ENCODE results near the gene TARP.
"Not testable (repeated sequence)": the region's sequence is repeated elsewhere in the genome, so short reads cannot be mapped to it uniquely, and the experiment has no call there.

The TARP gene

DNA sequence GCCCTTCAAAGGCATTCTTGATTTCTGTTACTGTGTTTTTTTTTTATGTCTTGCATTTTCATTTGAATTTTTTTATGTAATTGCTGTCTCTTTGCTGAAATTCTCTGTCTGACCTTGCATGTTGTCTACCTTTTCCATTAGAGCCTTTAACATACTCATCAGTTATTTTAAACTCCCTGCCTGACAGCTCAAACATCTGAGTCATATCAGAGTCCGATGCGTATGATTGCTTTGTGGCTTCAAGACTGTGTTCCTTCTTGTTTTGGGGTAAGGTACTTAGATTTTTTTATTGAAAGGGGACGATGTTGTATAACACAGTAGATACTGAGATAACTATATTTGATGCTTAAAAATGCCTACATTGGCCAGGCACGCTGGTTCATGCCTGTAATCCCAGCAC lies 9.7 kb upstream of the TARP start:
- Mint-ChIP-seq H3K27me3 (no peaks in the 10 kb centered on the region), H3K27ac (no peak overlapping the region), H3K9me3 (no peaks in the 10 kb centered on the region), H3K4me1 (ENCODE audit: low read depth) (peaks cover 27% of the 10 kb centered on the region), H3K36me3 (ENCODE audit: low read depth) (no peaks in the 10 kb centered on the region), H3K4me3 (no peak overlapping the region)

DNA sequence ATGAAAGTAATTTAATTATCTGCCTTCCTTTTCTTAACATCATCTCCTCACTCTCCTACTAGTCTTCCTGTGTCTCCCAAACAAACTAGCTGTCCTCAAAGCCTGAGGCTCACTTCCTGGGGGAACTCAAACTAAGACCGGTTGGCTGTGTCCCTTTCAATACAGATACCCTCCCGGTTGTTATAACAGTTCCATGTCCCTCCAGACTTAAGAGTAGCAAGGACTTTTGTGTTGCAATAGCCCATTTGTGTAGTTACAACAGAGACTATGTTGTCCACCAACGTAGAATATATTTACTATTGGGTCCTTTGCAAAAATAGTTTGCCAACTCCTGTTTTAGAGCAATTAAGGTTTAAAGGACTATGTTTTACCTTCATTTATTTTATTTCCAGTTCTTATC lies 8.6 kb upstream of the TARP start:
- H3K9me3 Mint-ChIP-seq, result no peaks in the 10 kb centered on the region
- no peaks in the 10 kb centered on the region for H3K27me3 Mint-ChIP-seq

GRCh38 chr7:38281266-38281665 lies 7.8 kb upstream of the TARP start:
- Mint-ChIP-seq H3K36me3 (ENCODE audit: low read depth) (no peaks in the 10 kb centered on the region), H3K9me3 (no peaks in the 10 kb centered on the region), H3K4me1 (ENCODE audit: low read depth) (peaks cover 27% of the 10 kb centered on the region), H3K4me3 (no peak overlapping the region), H3K27me3 (no peaks in the 10 kb centered on the region), H3K27ac (no peak overlapping the region)

More for the DNA sequence above, 8.6 kb upstream of the TARP start:
- no peak overlapping the region for H3K27ac Mint-ChIP-seq
- H3K4me3 Mint-ChIP-seq, result no peak overlapping the region
- no peaks in the 10 kb centered on the region for H3K36me3 Mint-ChIP-seq (ENCODE audit: low read depth)
- peaks cover 27% of the 10 kb centered on the region for H3K4me1 Mint-ChIP-seq (ENCODE audit: low read depth)

GRCh38 chr7:38280707-38281106 lies 7.3 kb upstream of the TARP start:
- H3K9me3 Mint-ChIP-seq, result no peaks in the 10 kb centered on the region
- no peaks in the 10 kb centered on the region for H3K27me3 Mint-ChIP-seq
- H3K36me3 Mint-ChIP-seq (ENCODE audit: low read depth), result no peaks in the 10 kb centered on the region
- no peak overlapping the region for H3K4me3 Mint-ChIP-seq
- peaks cover 27% of the 10 kb centered on the region for H3K4me1 Mint-ChIP-seq (ENCODE audit: low read depth)
- peak overlapping the region; percentile 60 for H3K27ac Mint-ChIP-seq

DNA sequence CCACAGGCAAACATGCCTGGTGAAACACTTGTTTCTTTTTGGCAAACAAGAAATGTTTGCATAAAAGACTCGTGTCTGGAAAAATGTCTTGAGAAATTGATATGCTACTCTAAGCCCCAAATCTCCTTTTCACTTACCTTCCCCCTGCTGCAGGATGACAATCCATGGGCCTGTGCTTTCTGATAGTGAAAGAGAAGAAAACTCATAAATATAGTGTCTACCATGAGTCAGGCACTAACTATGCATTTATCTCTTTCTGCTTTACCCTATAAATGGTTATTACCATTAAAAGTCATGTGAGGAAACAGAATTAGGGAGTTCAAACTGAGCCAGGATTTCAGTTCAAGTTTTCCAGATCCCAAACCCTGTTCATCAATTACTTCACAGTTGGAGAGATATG lies 6.6 kb upstream of the TARP start:
- no peaks in the 10 kb centered on the region for H3K9me3 Mint-ChIP-seq
- H3K27ac Mint-ChIP-seq, result no peak overlapping the region
- no peak overlapping the region for H3K4me3 Mint-ChIP-seq
- no peaks in the 10 kb centered on the region for H3K27me3 Mint-ChIP-seq
- no peaks in the 10 kb centered on the region for H3K36me3 Mint-ChIP-seq (ENCODE audit: low read depth)
- peaks cover 27% of the 10 kb centered on the region for H3K4me1 Mint-ChIP-seq (ENCODE audit: low read depth)

DNA sequence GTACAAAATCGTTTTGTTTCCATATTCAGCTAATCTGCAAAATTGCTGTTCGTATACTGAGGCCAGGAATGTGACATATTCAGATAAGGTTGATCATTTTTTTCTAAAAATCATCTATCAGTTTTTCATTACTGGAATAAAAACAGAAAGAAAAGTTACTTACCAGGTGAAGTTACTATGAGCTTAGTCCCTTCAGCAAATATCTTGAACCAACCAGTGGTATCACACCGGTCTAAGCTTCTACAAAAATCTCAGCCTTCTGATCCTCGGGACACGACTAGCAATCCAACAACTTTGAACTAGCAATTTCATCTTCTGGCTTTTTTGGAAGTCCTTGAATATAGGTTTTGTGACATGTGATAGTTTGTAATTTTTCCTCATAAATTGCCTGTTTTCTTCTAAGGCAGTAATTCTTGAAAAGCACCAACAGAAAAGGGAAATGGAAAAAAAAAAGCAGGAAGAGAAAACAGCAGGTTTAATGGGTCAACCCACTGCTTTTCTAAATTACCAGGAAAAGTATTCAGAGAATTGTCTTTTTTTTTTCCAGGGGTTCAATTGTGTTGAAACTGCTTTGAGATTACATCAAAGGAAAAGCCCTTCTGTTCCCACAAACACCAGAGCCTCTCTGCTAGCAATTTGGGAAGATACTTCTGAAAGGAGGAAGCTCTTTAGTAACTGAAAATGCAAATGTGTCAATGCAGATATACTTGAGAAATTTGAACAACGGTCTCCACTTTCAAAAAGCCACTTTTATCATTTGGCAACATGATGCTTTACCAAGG lies 2.9 kb upstream of the TARP start:
- peaks cover 4% of the 10 kb centered on the region for H3K4me1 Mint-ChIP-seq (ENCODE audit: low read depth)
- peak overlapping the region; percentile 56 for H3K27ac Mint-ChIP-seq

DNA sequence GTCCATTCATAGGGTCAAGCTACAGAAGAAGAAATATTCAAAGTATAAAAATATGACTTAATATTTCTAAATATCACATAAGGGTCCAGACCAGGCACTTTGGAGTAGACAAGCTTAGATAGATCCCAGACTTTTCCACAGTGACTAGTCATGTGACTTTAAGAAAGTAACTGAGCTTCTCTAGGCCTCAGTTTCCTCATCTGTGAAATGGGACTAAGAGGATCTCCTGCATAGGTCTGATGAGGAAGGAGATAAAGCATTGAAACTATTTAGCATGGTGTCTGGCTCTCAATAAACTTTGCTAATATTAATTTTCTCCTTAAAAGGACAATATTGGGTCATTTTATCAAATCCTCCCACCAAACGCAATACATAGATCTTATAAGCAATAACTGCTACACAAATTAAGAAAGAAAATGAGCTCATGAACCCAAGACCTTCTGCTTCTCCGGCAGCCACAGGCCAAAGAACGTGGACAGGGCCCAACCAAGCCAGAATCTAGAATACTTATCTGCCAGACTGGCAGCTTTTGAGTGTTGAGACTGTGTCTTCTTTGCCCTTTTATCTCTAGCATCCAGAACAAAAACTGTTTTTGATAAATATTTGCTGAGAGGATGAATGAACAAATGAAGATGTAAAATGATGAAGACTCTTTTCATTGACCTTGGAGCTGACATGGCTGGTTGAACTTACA lies 1.6 kb upstream of the TARP start:
- H3K27ac Mint-ChIP-seq, result peak overlapping the region; percentile 31
- H3K4me3 Mint-ChIP-seq, result peak overlapping the region; percentile 70
- H3K36me3 Mint-ChIP-seq (ENCODE audit: low read depth), result no peaks in the 10 kb centered on the region
- H3K9me3 Mint-ChIP-seq, result no peaks in the 10 kb centered on the region
- H3K4me1 Mint-ChIP-seq (ENCODE audit: low read depth), result no peaks in the 10 kb centered on the region
- H3K27me3 Mint-ChIP-seq, result no peaks in the 10 kb centered on the region

More for the DNA sequence above, 2.9 kb upstream of the TARP start:
- H3K27me3 Mint-ChIP-seq, result no peaks in the 10 kb centered on the region
- H3K9me3 Mint-ChIP-seq, result no peaks in the 10 kb centered on the region
- H3K4me3 Mint-ChIP-seq, result peak overlapping the region; percentile 68
- H3K36me3 Mint-ChIP-seq (ENCODE audit: low read depth), result no peaks in the 10 kb centered on the region

DNA sequence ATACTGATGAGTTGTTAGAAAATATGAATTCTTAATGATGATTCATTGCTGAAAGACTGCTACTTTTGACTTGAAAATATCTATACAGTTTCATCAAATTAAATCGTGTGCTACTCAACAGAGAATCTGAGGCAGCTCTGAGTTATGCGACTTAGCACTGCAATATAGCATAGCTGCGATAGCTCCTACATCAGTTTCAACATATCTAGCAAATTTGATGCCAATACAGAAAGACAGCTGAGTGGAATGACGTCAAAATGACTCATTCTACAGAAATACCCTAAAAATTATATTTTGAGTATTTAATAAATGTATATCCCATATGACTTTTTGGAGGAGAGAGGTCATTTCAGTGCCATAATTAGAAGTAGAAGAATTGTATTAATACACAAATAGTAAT lies 1.1 kb upstream of the TARP start:
- H3K4me1 Mint-ChIP-seq (ENCODE audit: low read depth), result no peaks in the 10 kb centered on the region
- H3K27me3 Mint-ChIP-seq, result no peaks in the 10 kb centered on the region
- no peaks in the 10 kb centered on the region for H3K36me3 Mint-ChIP-seq (ENCODE audit: low read depth)
- peak overlapping the region; percentile 43 for H3K4me3 Mint-ChIP-seq
- H3K9me3 Mint-ChIP-seq, result no peaks in the 10 kb centered on the region
- H3K27ac Mint-ChIP-seq, result no peak overlapping the region

GRCh38 chr7:38270405-38270804 lies 3.0 kb downstream of the TARP start:
- not testable (repeated sequence) for H3K36me3 Mint-ChIP-seq (ENCODE audit: low read depth); H3K27me3 Mint-ChIP-seq; H3K4me1 Mint-ChIP-seq (ENCODE audit: low read depth); H3K4me3 Mint-ChIP-seq; H3K9me3 Mint-ChIP-seq; H3K27ac Mint-ChIP-seq

DNA sequence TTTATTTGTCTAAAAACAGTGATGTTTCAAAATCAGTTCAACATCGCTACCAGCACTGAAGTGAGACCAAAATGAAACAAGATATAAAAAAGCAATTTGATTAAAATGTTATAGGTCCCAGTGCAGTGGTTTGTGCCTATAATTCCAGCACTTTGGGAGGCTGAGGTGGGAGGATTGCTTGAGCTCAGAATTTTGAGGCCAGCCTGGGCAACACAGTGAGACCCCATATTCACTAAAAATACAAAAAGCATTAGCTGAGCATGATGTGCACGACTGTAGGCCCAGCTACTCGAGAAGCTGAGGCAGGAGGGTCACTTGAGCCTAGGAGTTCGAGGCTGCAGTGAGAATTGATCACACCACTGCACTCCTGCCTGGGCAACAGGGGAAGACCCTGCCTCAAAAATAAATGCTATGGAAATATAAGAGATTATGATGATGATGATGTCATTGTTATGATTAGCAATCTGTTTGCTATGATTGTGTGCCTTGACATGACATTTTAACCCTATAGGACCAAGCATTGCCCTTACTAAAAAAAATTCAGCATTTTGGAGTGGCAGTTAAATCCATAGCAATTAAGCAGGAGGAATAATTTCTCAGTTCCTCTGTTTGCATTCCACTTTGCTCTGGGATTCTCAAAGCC lies 3.6 kb downstream of the TARP start:
- H3K4me3 Mint-ChIP-seq, H3K9me3 Mint-ChIP-seq: not testable (repeated sequence)

DNA sequence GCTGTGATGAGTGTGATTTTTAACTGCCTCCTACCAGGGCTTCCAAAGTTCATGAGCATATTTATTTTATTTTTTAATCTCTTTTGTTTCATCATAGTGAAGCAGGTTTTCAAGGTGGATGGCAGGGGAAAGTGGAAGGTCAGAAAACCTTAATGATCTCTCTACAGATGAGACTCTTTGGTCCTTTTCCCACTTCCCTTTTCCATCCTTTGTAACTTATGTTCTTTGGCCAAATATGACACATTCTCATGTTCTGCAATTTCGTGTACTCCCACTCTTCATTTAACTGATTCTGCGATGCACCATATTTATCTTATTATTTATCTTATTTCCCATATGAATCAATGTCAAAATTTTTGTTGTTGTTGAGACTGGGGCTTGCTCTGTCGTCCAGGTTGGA lies 7.5 kb downstream of the TARP start:
- H3K4me3 Mint-ChIP-seq, result peak overlapping the region; percentile 20
- H3K27me3 Mint-ChIP-seq; H3K9me3 Mint-ChIP-seq; H3K4me1 Mint-ChIP-seq (ENCODE audit: low read depth); H3K27ac Mint-ChIP-seq; H3K36me3 Mint-ChIP-seq (ENCODE audit: low read depth): not testable (repeated sequence)

More for the DNA sequence above, 3.6 kb downstream of the TARP start:
- not testable (repeated sequence) for H3K27me3 Mint-ChIP-seq; H3K27ac Mint-ChIP-seq; H3K4me1 Mint-ChIP-seq (ENCODE audit: low read depth); H3K36me3 Mint-ChIP-seq (ENCODE audit: low read depth)

DNA sequence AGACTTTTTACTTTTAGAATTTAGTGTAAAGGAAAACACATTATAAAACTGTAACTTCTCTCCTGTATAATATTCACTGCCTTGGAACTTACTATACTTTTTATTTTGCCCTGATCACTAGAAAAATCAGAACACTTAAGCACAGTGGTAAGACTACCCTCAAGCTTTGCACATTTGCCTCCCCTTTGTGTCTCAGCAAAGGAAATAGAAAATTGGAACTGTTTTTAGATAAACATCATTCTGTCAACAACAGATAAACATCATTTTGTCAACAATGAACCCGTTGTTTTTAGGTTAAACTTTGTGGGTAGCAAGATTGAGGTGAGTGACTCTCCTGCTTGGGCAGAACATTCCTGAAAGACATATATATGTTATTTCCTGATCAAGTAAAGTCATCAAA lies 8.8 kb downstream of the TARP start:
- H3K36me3 Mint-ChIP-seq (ENCODE audit: low read depth); H3K9me3 Mint-ChIP-seq; H3K27me3 Mint-ChIP-seq: not testable (repeated sequence)
- Mint-ChIP-seq H3K27ac (peak overlapping the region; percentile 40), H3K4me1 (ENCODE audit: low read depth) (peaks cover 12% of the 10 kb centered on the region), H3K4me3 (peak overlapping the region; percentile 26)

GRCh38 chr7:38263274-38263673 lies 10.2 kb downstream of the TARP start:
- H3K9me3 Mint-ChIP-seq; H3K4me3 Mint-ChIP-seq; H3K27ac Mint-ChIP-seq; H3K27me3 Mint-ChIP-seq; H3K36me3 Mint-ChIP-seq (ENCODE audit: low read depth): not testable (repeated sequence)
- peaks cover 19% of the 10 kb centered on the region for H3K4me1 Mint-ChIP-seq (ENCODE audit: low read depth)

GRCh38 chr7:38262545-38262944 lies 10.9 kb downstream of the TARP start:
- Mint-ChIP-seq H3K4me1 (ENCODE audit: low read depth) (peaks cover 24% of the 10 kb centered on the region), H3K36me3 (ENCODE audit: low read depth) (peaks cover 9% of the 10 kb centered on the region), H3K27ac (no peak overlapping the region), H3K4me3 (peak overlapping the region; percentile 28), H3K9me3 (no peaks in the 10 kb centered on the region), H3K27me3 (no peaks in the 10 kb centered on the region)

GRCh38 chr7:38262026-38262425 lies 11.4 kb downstream of the TARP start:
- Mint-ChIP-seq H3K4me1 (ENCODE audit: low read depth) (peaks cover 28% of the 10 kb centered on the region), H3K4me3 (peak overlapping the region; percentile 28)
- H3K36me3 Mint-ChIP-seq (ENCODE audit: low read depth); H3K9me3 Mint-ChIP-seq; H3K27ac Mint-ChIP-seq; H3K27me3 Mint-ChIP-seq: not testable (repeated sequence)

Data from stimulated activated naive CD8-positive, alpha-beta T cell treated with anti-CD3 and anti-CD28 coated beads, Interleukin-15, Interleukin-2, amounts not matched to agents 100 ng/mL and 50 ng/mL, for 24 hours (primary cell).